Mesenchymal stem cell (in vitro differentiated cells and primary cell): ENCODE results near the gene PBX3.

Source experiments
- DNase-seq: peaks from one replicate; pipeline ENCODE4 v3.0.0-alpha.2; 2013
- H2AFZ ChIP-seq: one replicate; pipeline ENCODE4 v1.6.1; 2013; ENCODE audit warnings: low read depth, mild to moderate bottlenecking, control low read depth, inconsistent platforms, low read length, moderate library complexity
- H2AK5ac ChIP-seq: 2 replicates; pipeline ENCODE4 v1.6.1; 2013; ENCODE audit warnings: low read length, moderate library complexity, mild to moderate bottlenecking, inconsistent platforms; ENCODE audit not compliant: severe bottlenecking
- H2BK120ac ChIP-seq: one replicate; pipeline ENCODE4 v1.6.1; 2013; ENCODE audit warnings: low read depth, mild to moderate bottlenecking, inconsistent platforms, low read length, moderate library complexity
- H2BK12ac ChIP-seq, 2 experiments: one replicate each; pipeline ENCODE4 v1.6.1; 2013; ENCODE audit warnings: inconsistent platforms in 2 of 2, low read length in 2 of 2, mild to moderate bottlenecking in 2 of 2, moderate library complexity in 2 of 2, control low read depth in 1 of 2
- H2BK15ac ChIP-seq: one replicate; pipeline ENCODE4 v1.6.1; 2013; ENCODE audit warnings: mild to moderate bottlenecking, low read depth, inconsistent platforms; ENCODE audit not compliant: poor library complexity, severe bottlenecking
- H2BK5ac ChIP-seq: 2 replicates; pipeline ENCODE4 v1.6.1; 2013; ENCODE audit warnings: low read depth, mild to moderate bottlenecking, low read length, control low read depth, inconsistent platforms; ENCODE audit not compliant: poor library complexity, severe bottlenecking
- H3K14ac ChIP-seq, 2 experiments: one replicate each; pipeline ENCODE4 v1.6.1; 2013; ENCODE audit warnings: inconsistent platforms in 2 of 2, low read length in 2 of 2, control low read depth in 1 of 2, mild to moderate bottlenecking in 1 of 2, moderate library complexity in 1 of 2
- H3K18ac ChIP-seq, 2 experiments: one replicate each; pipeline ENCODE4 v1.6.1; 2013; ENCODE audit warnings: inconsistent platforms in 2 of 2, low read length in 2 of 2, control low read depth in 1 of 2, low read depth in 1 of 2, mild to moderate bottlenecking in 1 of 2
- H3K23ac ChIP-seq, 2 experiments: one replicate each; pipeline ENCODE4 v1.6.1; 2013; ENCODE audit warnings: inconsistent platforms in 2 of 2, low read length in 2 of 2, mild to moderate bottlenecking in 2 of 2, moderate library complexity in 2 of 2, control low read depth in 1 of 2
- H3K27ac ChIP-seq: 2 replicates; pipeline ENCODE4 v1.5.1; 2013; ENCODE audit warnings: mild to moderate bottlenecking, moderate library complexity, low read length, control low read depth, inconsistent platforms; ENCODE audit not compliant: poor library complexity, severe bottlenecking
- H3K27me3 ChIP-seq, 2 experiments: 2 replicates each; pipeline versions ENCODE4 v1.6.1 to v1.7.0; 2013; ENCODE audit warnings: low read length in 2 of 2, mild to moderate bottlenecking in 2 of 2, moderate library complexity in 2 of 2, control low read depth in 1 of 2, inconsistent platforms in 1 of 2; ENCODE audit not compliant: control insufficient read depth in 1 of 2, insufficient read depth in 1 of 2
- H3K36me3 ChIP-seq, 2 experiments: 2 replicates each; pipeline versions ENCODE4 v1.6.1 to v1.7.0; 2013; ENCODE audit warnings: low read length in 2 of 2, control low read depth in 1 of 2, inconsistent platforms in 1 of 2, low read depth in 1 of 2, mild to moderate bottlenecking in 1 of 2; ENCODE audit not compliant: insufficient read depth in 2 of 2, control insufficient read depth in 1 of 2
- H3K4ac ChIP-seq, 2 experiments: one replicate each; pipeline ENCODE4 v1.6.1; 2013; ENCODE audit warnings: inconsistent platforms in 2 of 2, low read length in 2 of 2, mild to moderate bottlenecking in 2 of 2, moderate library complexity in 2 of 2, control low read depth in 1 of 2, low read depth in 1 of 2
- H3K4me1 ChIP-seq: 2 replicates; pipeline ENCODE4 v1.6.1; 2013; ENCODE audit warnings: low read depth, low read length, control low read depth; ENCODE audit not compliant: control insufficient read depth, insufficient read depth
- H3K4me2 ChIP-seq: 2 replicates; pipeline ENCODE4 v1.6.1; 2013; ENCODE audit warnings: low read length, mild to moderate bottlenecking, inconsistent platforms; ENCODE audit not compliant: poor library complexity, severe bottlenecking
- H3K4me3 ChIP-seq, 2 experiments: 2 replicates each; pipeline versions ENCODE4 v1.5.1 to v1.7.0; 2013; ENCODE audit warnings: low read length in 2 of 2, mild to moderate bottlenecking in 2 of 2, control low read depth in 1 of 2, low read depth in 1 of 2; ENCODE audit not compliant: insufficient read depth in 1 of 2
- H3K79me1 ChIP-seq: replicated peaks from 2 replicates; pipeline ENCODE4 v1.6.1; 2013; ENCODE audit warnings: mild to moderate bottlenecking, control low read depth, low read length, inconsistent platforms; ENCODE audit not compliant: poor library complexity, severe bottlenecking
- H3K9ac ChIP-seq: 2 replicates; pipeline ENCODE4 v1.7.0; 2013; ENCODE audit warnings: mild to moderate bottlenecking, low read length, moderate library complexity
- H3K9me3 ChIP-seq: 2 replicates; pipeline ENCODE4 v1.7.0; 2013; ENCODE audit warnings: mild to moderate bottlenecking, low read length; ENCODE audit not compliant: control insufficient read depth
- H4K8ac ChIP-seq: one replicate; pipeline ENCODE4 v1.6.1; 2013; ENCODE audit warnings: inconsistent platforms, mild to moderate bottlenecking, low read length, moderate library complexity
- H4K91ac ChIP-seq: one replicate; pipeline ENCODE4 v1.6.1; 2013; ENCODE audit warnings: mild to moderate bottlenecking, low read length, inconsistent platforms
- WGBS: methylation state at CpG from one replicate; pipeline ENCODE4 v1.1.7; 2013; ENCODE audit warnings: mixed read lengths; 5-methylcytosine and 5-hydroxymethylcytosine counted together

The PBX3 gene

DNA sequence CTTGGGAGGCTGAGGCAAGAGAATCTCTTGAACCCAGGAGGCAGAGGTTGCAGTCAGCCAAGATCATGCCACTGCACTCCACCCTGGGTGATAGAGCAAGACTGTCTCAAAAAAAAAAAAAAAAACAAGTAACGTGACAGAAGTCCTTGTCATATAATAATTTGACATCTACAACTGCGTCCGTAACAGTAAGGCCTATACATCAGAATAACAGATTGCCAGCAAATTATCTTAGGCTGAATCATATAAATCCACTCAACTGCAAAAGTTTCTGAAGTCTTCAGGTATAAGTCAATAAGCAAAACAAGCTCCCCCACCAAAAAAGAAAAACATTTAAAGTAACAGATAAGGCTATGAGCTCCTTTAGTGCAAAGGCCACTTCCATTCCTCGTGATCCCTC lies 43.5 kb upstream of the PBX3 start:
- no peak overlapping the region for H3K9ac ChIP-seq
- no peak overlapping the region for H3K4ac ChIP-seq
- H3K9me3 ChIP-seq: no peaks in the 10 kb centered on the region
- H4K91ac ChIP-seq: no peak overlapping the region
- H2BK12ac ChIP-seq: no peak overlapping the region
- no peak overlapping the region for H3K4me2 ChIP-seq
- peaks cover 15% of the 10 kb centered on the region for H3K79me1 ChIP-seq
- no peak for DNase-seq
- no peak overlapping the region for H2AK5ac ChIP-seq
- H2BK120ac ChIP-seq: no peak overlapping the region
- H3K4me1 ChIP-seq: peaks cover 3% of the 10 kb centered on the region
- peaks cover 0 to 7% of the 10 kb centered on the region in 2 experiments for H3K36me3 ChIP-seq
- H3K27ac ChIP-seq: no peak overlapping the region
- no peak overlapping the region for H2BK15ac ChIP-seq
- H2AFZ ChIP-seq: no peak overlapping the region
- H3K18ac ChIP-seq: no peak overlapping the region
- H3K4me3 ChIP-seq: no peak overlapping the region
- H3K14ac ChIP-seq: no peak overlapping the region
- H3K27me3 ChIP-seq: no peaks in the 10 kb centered on the region
- H3K23ac ChIP-seq: no peak overlapping the region
- no peak overlapping the region for H4K8ac ChIP-seq
- no peak overlapping the region for H2BK5ac ChIP-seq
- WGBS: over 99% methylated on average over 4 of the region's 4 CpGs

DNA sequence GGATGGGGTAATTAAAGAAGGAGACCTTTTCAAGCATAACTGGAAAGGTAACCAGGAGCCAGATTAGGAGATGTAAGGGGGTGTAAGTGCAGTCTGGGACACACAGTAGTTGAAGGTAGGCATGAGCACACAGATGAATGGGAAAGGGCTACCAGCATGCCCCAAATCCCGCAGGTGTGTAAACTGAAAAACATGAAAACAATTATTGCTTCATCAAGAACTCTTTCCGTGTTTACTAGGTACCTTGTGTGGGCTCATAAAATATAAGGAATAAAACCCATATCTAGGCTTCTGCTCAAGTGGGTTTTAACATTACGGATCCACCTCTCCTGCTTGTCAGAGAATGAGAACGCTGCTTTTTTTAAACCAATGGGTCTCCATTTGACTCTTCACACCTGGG lies 41.3 kb upstream of the PBX3 start:
- peak overlapping the region; percentile 73 for H2AK5ac ChIP-seq
- 76% methylated on average over 3 of the region's 4 CpGs for WGBS

DNA sequence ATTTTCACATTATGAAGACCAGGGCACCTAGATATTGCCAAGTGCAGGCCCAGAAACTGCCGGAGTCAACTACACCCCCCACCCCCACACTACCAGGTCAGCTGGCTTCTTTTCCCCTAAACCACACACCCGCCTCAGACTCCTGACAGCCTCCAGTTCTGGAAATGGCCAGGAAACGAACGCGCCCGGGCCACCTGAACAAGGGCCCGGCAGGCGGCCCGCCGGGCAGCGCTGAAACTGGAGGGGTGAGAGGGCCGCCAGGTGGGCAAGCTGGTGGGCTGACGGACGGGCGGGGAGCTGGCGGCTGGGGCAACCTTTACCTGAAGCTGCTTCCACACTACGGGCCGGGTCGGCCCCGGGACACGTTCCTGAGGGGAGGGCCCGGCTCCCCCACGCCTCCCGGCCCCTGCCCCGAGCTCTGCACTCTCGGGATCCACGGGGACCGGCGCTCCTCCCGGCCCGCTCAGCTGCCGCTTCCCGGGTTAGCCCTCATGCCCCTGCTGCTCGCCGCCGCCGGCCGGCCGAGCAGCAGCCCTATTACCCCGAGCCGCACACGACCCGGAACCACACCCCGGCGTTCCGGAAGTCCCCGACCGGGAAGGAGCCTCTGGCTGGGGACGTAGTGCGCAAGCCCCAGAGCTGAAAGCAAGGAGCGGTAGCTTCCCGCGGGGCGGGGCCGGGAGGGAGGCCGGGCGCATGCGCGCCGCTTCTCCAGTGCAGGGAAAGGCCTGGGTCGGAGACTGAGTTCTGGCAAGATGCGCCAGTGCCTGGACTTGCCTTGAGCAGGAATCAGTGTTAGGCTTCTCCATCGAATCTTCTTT lies 40.3 kb upstream of the PBX3 start, which contains the start of gene MAPKAP1:
Gene MAPKAP1 (minus strand): TSS at position 558 of the 821 bp plus-strand sequence. CDS start 34,634 bp downstream, outside the sequence.
- Histone ChIP-seq H3K27ac (peak within 1 kb of the TSS; percentile 69), H3K4me1 (peaks cover 3% of the 10 kb centered on the region), H3K4me3 (peak within 1 kb of the TSS; percentile 92 to 93), H3K18ac (peak within 1 kb of the TSS; percentile 94 to 96), H2BK120ac (peak within 1 kb of the TSS; percentile 84), H3K4ac (peak within 1 kb of the TSS; percentile 92 to 95), H3K36me3 (peaks cover 0 to 7% of the 10 kb centered on the region in 2 experiments), H2AK5ac (peak within 1 kb of the TSS; percentile 73), H3K4me2 (peak within 1 kb of the TSS; percentile 85), H3K79me1 (peaks cover 15% of the 10 kb centered on the region), H4K8ac (peak within 1 kb of the TSS; percentile 99), H3K14ac (peak within 1 kb of the TSS; percentile 48 to 93), H2BK5ac (peak within 1 kb of the TSS; percentile 85), H2AFZ (peak within 1 kb of the TSS; percentile 72), H3K23ac (peak within 1 kb of the TSS; percentile 53 to 86), H2BK12ac (peak within 1 kb of the TSS; percentile 25 to 28), H3K9ac (peak within 1 kb of the TSS; percentile 94), H3K9me3 (no peaks in the 10 kb centered on the region), H3K27me3 (no peaks in the 10 kb centered on the region), H2BK15ac (peak within 1 kb of the TSS; percentile 80), H4K91ac (peak within 1 kb of the TSS; percentile 98)
- peak; percentile 96 for DNase-seq
- under 1% methylated on average over 53 of the region's 63 CpGs for WGBS

More for the DNA sequence above, 41.3 kb upstream of the PBX3 start:
- Histone ChIP-seq H3K4me1 (peaks cover 3% of the 10 kb centered on the region), H3K36me3 (peaks cover 0 to 7% of the 10 kb centered on the region in 2 experiments), H3K9me3 (no peaks in the 10 kb centered on the region), H3K18ac (no peak overlapping the region), H3K4me3 (peak overlapping the region in 1 of 2 experiments; percentile 93), H2BK12ac (no peak overlapping the region), H2AFZ (no peak overlapping the region), H4K8ac (peak overlapping the region; percentile 59), H2BK120ac (no peak overlapping the region), H3K79me1 (peaks cover 15% of the 10 kb centered on the region), H4K91ac (no peak overlapping the region), H3K14ac (no peak overlapping the region), H3K27ac (no peak overlapping the region), H2BK15ac (no peak overlapping the region), H3K23ac (no peak overlapping the region), H3K4ac (no peak overlapping the region), H3K27me3 (no peaks in the 10 kb centered on the region), H2BK5ac (no peak overlapping the region), H3K9ac (peak overlapping the region; percentile 94), H3K4me2 (peak overlapping the region; percentile 85)
- no peak for DNase-seq

DNA sequence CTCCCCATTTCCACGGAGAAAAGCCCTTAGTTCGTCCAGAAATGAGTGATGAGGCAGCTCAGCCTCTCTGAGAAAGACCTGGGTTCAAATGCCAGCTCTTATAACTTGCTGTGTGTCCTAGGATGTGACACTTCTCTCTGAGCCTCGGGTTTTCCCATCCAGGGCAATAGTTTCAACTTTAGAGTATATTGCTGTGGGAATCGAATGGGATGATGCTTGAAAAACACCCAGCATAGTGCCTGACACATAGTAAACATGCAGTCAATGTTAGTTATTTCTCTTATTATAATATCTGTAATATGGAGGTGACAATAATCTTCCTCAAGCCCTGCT lies 39.7 kb upstream of the PBX3 start:
- H3K36me3 ChIP-seq: peaks cover 0 to 7% of the 10 kb centered on the region in 2 experiments
- no peak overlapping the region for H2AK5ac ChIP-seq
- no peaks in the 10 kb centered on the region for H3K27me3 ChIP-seq
- H3K4me3 ChIP-seq: peak overlapping the region in 1 of 2 experiments; percentile 59
- H3K9me3 ChIP-seq: no peaks in the 10 kb centered on the region
- H3K18ac ChIP-seq: peak overlapping the region in 1 of 2 experiments; percentile 93
- H4K8ac ChIP-seq: peak overlapping the region; percentile 99
- H3K4me2 ChIP-seq: peak overlapping the region; percentile 59
- H3K9ac ChIP-seq: peak overlapping the region; percentile 94
- no peak overlapping the region for H2BK15ac ChIP-seq
- H3K4ac ChIP-seq: peak overlapping the region in 1 of 2 experiments; percentile 60
- no peak overlapping the region for H2BK12ac ChIP-seq
- peak overlapping the region; percentile 69 for H3K27ac ChIP-seq
- 25% methylated on average over 3 of the region's 4 CpGs for WGBS
- no peak overlapping the region for H2BK5ac ChIP-seq
- no peak overlapping the region for H4K91ac ChIP-seq
- H3K79me1 ChIP-seq: peaks cover 15% of the 10 kb centered on the region
- no peak overlapping the region for H3K23ac ChIP-seq
- no peak for DNase-seq
- no peak overlapping the region for H3K14ac ChIP-seq
- H3K4me1 ChIP-seq: peaks cover 3% of the 10 kb centered on the region
- H2AFZ ChIP-seq: peak overlapping the region; percentile 72
- no peak overlapping the region for H2BK120ac ChIP-seq
